PC-9 (cell line): Measurements from ENCODE around the gene HHAT.

Experiments
- EZH2 ChIP-seq: fragments of 200-600 bp; sonication (generic); IDR thresholded peaks from 2 replicates; pipeline ENCODE4 v1.8.0; 2017; ENCODE audit warnings: antibody characterized with exemption, low read depth
- TF ChIP-seq, protein P1 (sequence below): fragments of 200-600 bp; sonication (generic); conservative IDR thresholded peaks from 2 replicates; pipeline ENCODE4 v1.6.1; 2017; ENCODE audit warnings: mixed run types, antibody characterized with exemption, mild to moderate bottlenecking, moderate library complexity

DNA sequence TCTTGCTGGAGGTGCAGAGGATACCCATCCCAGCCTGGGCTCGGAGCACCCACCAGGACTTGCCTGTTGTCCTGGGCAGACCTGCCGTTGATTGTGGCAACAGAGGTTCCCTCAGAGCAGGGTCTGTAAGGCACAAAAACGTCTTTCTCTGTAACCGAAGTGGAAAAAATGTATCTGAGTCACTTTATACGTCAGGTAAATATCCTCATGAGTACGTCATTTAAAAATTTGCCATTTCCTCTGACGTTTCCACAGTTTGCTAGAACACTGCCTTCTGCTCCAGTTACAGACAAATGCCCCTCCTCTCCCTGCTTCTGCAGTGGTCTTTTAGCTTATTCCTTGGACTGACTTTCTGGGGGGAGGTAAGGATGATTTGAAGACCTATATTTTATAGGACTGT, 326.8 kb downstream of the HHAT start:
- TF ChIP-seq, protein P1, sequence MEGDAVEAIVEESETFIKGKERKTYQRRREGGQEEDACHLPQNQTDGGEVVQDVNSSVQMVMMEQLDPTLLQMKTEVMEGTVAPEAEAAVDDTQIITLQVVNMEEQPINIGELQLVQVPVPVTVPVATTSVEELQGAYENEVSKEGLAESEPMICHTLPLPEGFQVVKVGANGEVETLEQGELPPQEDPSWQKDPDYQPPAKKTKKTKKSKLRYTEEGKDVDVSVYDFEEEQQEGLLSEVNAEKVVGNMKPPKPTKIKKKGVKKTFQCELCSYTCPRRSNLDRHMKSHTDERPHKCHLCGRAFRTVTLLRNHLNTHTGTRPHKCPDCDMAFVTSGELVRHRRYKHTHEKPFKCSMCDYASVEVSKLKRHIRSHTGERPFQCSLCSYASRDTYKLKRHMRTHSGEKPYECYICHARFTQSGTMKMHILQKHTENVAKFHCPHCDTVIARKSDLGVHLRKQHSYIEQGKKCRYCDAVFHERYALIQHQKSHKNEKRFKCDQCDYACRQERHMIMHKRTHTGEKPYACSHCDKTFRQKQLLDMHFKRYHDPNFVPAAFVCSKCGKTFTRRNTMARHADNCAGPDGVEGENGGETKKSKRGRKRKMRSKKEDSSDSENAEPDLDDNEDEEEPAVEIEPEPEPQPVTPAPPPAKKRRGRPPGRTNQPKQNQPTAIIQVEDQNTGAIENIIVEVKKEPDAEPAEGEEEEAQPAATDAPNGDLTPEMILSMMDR, result no peak
- TF ChIP-seq EZH2, result no peak
